SK-N-MC (cell line): ENCODE results near the gene STKLD1.

ENCODE experiments used
- DNase-seq: peaks from one replicate; pipeline ENCODE4 v3.0.0-alpha.2; 2011; ENCODE audit warnings: low read depth, low spot score
- H3K27ac ChIP-seq: fragments of 200-600 bp; sonication (generic); 2 replicates; pipeline ENCODE4 v1.5.1; 2016; ENCODE audit warnings: mixed run types
- H3K36me3 ChIP-seq: fragments of 200-600 bp; sonication (generic); 2 replicates; pipeline ENCODE4 v1.6.1; 2017; ENCODE audit warnings: antibody characterized with exemption, low read length, mixed read lengths; ENCODE audit not compliant: insufficient read depth
- H3K4me3 ChIP-seq: fragments of 200-600 bp; sonication (generic); 2 replicates; pipeline ENCODE4 v1.5.1; 2016
- H3K9ac ChIP-seq: fragments of 200-600 bp; sonication (generic); 2 replicates; pipeline ENCODE4 v1.8.0; 2017; ENCODE audit warnings: mixed run types, mixed read lengths; ENCODE audit not compliant: insufficient read length
- H3K9me3 ChIP-seq: fragments of 200-600 bp; sonication (generic); 2 replicates; pipeline ENCODE4 v1.6.1; 2017; ENCODE audit warnings: low read depth, mild to moderate bottlenecking, antibody characterized with exemption, low read length, moderate library complexity, mixed read lengths
- EZH2 ChIP-seq: fragments of 200-600 bp; sonication (generic); IDR thresholded peaks from one replicate; pipeline ENCODE4 v1.6.1; 2017; ENCODE audit warnings: antibody characterized with exemption
- FOXP2 ChIP-seq: optimal IDR thresholded peaks from 2 replicates; pipeline ENCODE3; 2011; ENCODE audit warnings: mild to moderate bottlenecking, moderate library complexity; ENCODE audit not compliant: insufficient read depth; ENCODE audit errors: extremely low read length, control extremely low read depth
- POLR2AphosphoS5 ChIP-seq: IDR thresholded peaks from 2 replicates; pipeline ENCODE4 v1.6.1; 2012; ENCODE audit warnings: mild to moderate bottlenecking, low read depth, low read length, borderline replicate concordance

Gene STKLD1

GRCh38 chr9:133404454-133405002, 28.4 kb downstream of the STKLD1 start:
- no peaks in the 10 kb centered on the region for H3K9me3 ChIP-seq
- peaks cover 36% of the 10 kb centered on the region for H3K36me3 ChIP-seq
- no peak overlapping the region for H3K27ac ChIP-seq
- H3K4me3 ChIP-seq: no peak overlapping the region
- TF ChIP-seq EZH2 (no peak), POLR2AphosphoS5 (no peak), FOXP2 (no peak)
- no peak overlapping the region for H3K9ac ChIP-seq
- no peak for DNase-seq

GRCh38 chr9:133405508-133406438, 29.6 kb downstream of the STKLD1 start:
- Histone ChIP-seq H3K9ac (no peak overlapping the region), H3K27ac (no peak overlapping the region), H3K4me3 (no peak overlapping the region), H3K36me3 (peaks cover 49% of the 10 kb centered on the region), H3K9me3 (no peaks in the 10 kb centered on the region)
- no peak for DNase-seq
- no peak for TF ChIP-seq POLR2AphosphoS5

DNA sequence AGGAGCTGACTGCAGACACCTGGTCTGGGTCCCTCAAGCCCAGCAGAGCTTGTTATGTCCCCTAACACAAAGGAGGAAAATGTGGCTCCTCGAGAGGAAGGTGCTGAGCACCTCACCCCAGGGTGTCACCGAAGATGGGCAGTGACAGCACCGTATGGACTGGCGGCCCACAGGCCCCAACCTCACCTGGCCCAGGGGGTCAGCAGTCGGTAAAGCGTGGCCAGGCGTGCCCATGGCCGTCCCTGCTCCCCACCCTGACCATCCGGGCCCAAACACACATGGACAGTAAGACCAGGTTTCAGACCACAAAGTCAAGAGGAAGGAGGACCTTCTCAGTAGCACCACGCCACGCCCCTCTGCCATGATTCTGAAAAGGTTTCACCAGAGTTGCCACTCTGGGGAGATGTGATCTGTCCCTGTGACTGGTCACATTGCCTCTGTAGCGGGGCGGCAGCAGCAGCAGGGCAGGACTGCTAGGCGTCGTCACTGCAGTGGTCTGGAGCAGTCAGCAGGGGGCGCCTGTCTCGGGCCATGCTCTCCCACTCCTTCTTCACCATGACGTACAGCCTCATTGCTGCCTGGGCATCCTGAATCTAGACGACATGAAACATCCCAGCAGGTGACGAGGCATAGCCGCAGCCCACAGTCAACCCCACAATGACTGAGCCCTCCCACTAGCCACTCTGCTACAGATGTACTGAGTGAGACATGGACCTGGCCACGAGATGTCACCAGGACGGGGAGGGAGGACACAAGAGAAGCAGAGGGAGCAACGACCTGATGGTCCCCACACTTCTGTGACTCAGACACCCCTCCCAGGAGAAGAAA, 30.5 kb downstream of the STKLD1 start:
- H3K9me3 ChIP-seq: no peaks in the 10 kb centered on the region
- no peak for DNase-seq
- H3K36me3 ChIP-seq: peaks cover 56% of the 10 kb centered on the region
- H3K4me3 ChIP-seq: no peak overlapping the region
- H3K9ac ChIP-seq: no peak overlapping the region
- TF ChIP-seq FOXP2 (no peak), POLR2AphosphoS5 (no peak), EZH2 (no peak)
- H3K27ac ChIP-seq: no peak overlapping the region

GRCh38 chr9:133408042-133408441, 31.9 kb downstream of the STKLD1 start:
- Histone ChIP-seq H3K36me3 (peaks cover 68% of the 10 kb centered on the region), H3K4me3 (no peak overlapping the region), H3K27ac (no peak overlapping the region)

GRCh38 chr9:133415170-133415569, 39.0 kb downstream of the STKLD1 start:
- peaks cover 53% of the 10 kb centered on the region for H3K36me3 ChIP-seq
- H3K9ac ChIP-seq: no peak overlapping the region
- no peak overlapping the region for H3K27ac ChIP-seq
- no peak overlapping the region for H3K4me3 ChIP-seq
- TF ChIP-seq FOXP2 (no peak), EZH2 (no peak), POLR2AphosphoS5 (no peak)
- H3K9me3 ChIP-seq: no peaks in the 10 kb centered on the region
- no peak for DNase-seq

More at GRCh38 chr9:133408042-133408441, 31.9 kb downstream of the STKLD1 start:
- H3K9me3 ChIP-seq: no peaks in the 10 kb centered on the region
- no peak for DNase-seq
- no peak overlapping the region for H3K9ac ChIP-seq
- TF ChIP-seq FOXP2 (no peak), EZH2 (no peak)

- Histone ChIP-seq H3K27ac (peak within 1 kb of the TSS; percentile 94), H3K9ac (peak within 1 kb of the TSS; percentile 95), H3K36me3 (peaks cover 30% of the 10 kb centered on the region), H3K9me3 (no peaks in the 10 kb centered on the region), H3K4me3 (peak within 1 kb of the TSS; percentile 84)
- TF ChIP-seq FOXP2 (no peak), POLR2AphosphoS5 (peak; percentile 61; the same call in 1 of the 2 replicates)
- DNase-seq: peak; percentile 48
These were observed 41.6 kb downstream of the STKLD1 start, which contains the start of gene REXO4 for GRCh38 chr9:133417541-133418461. Gene REXO4, minus strand, starts transcription at chr9:133418010. Its CDS starts 166 bp downstream, at chr9:133417844.

GRCh38 chr9:133419005-133419404, 42.8 kb downstream of the STKLD1 start:
- no peak for DNase-seq
- Histone ChIP-seq H3K4me3 (peak overlapping the region; percentile 84), H3K9me3 (no peaks in the 10 kb centered on the region), H3K9ac (no peak overlapping the region), H3K27ac (no peak overlapping the region), H3K36me3 (peaks cover 21% of the 10 kb centered on the region)
- no peak for TF ChIP-seq EZH2
- TF ChIP-seq POLR2AphosphoS5: no peak
- TF ChIP-seq FOXP2: no peak
